ACC112 (cell line): ENCODE measurements around the gene GLT8D2.
"Not testable (repeated sequence)": the region's sequence is repeated elsewhere in the genome, so short reads cannot be mapped to it uniquely, and the experiment has no call there.

Experiments
- H2AFZ ChIP-seq: fragments of 200-600 bp; sonication (generic); one replicate; pipeline ENCODE4 v1.6.0; 2017; ENCODE audit warnings: antibody characterized with exemption, low read length; ENCODE audit not compliant: unreplicated experiment
- H3K27ac ChIP-seq: fragments of 200-600 bp; sonication (generic); 2 replicates; pipeline ENCODE4 v1.5.1; 2014; ENCODE audit warnings: low read depth, mild to moderate bottlenecking, antibody characterized with exemption, low read length, moderate library complexity
- H3K27me3 ChIP-seq: fragments of 200-600 bp; sonication (generic); 2 replicates; pipeline ENCODE4 v1.6.1; 2014; ENCODE audit warnings: mild to moderate bottlenecking, antibody characterized with exemption, low read length, moderate library complexity, mixed read lengths; ENCODE audit not compliant: insufficient read depth
- H3K36me3 ChIP-seq: fragments of 200-600 bp; sonication (generic); 2 replicates; pipeline ENCODE4 v1.6.1; 2016; ENCODE audit warnings: mild to moderate bottlenecking, antibody characterized with exemption, low read length, moderate library complexity, mixed read lengths; ENCODE audit not compliant: insufficient read depth
- H3K4me1 ChIP-seq: fragments of 200-600 bp; sonication (generic); one replicate; pipeline ENCODE4 v1.6.1; 2016; ENCODE audit warnings: low read length, mixed read lengths; ENCODE audit not compliant: insufficient read depth, unreplicated experiment, control insufficient read depth
- H3K4me3 ChIP-seq: fragments of 200-600 bp; sonication (generic); 2 replicates; pipeline ENCODE4 v1.5.1; 2014; ENCODE audit warnings: mild to moderate bottlenecking, low read depth, low read length
- H3K79me2 ChIP-seq: fragments of 200-600 bp; sonication (generic); one replicate; pipeline ENCODE4 v1.6.0; 2016; ENCODE audit warnings: low read length; ENCODE audit not compliant: control insufficient read depth, unreplicated experiment, insufficient read depth

Gene GLT8D2

DNA sequence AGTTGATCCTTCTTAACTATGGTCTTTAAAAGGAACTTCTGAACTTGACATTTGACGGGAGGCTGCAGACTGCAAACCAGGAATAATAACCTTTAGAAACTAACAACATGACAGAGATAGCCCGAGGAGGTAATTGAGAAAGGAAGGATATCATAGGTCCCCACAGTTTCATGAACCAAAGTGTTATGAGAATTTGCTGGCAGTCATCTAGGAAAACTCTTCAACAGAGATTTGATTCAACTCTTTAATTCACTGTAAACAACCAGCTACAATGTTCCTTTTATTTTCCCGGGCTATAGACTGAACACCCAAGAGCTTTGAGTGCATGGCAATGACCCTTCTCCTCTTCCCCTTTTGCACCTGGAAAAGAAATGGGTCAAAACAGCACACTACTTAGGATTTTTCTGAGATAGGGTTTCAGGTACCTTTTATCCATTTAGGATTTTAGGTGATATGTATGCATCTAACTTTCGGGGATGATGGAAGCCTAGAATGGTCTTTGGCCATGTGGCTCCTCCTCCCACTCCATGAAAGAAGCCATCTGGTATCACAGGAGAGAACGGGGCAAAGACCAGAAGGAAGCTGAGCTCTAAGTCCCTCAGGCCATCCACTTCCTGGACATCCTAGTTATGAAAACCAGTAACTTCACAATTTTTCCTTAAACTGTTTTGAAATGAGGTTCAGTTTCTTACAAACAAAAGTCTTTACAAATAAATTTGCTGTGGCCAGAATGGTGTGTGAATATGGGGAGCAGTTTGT lies 23.0 kb downstream of the GLT8D2 start:
- H3K27me3 ChIP-seq, result no peaks in the 10 kb centered on the region

DNA sequence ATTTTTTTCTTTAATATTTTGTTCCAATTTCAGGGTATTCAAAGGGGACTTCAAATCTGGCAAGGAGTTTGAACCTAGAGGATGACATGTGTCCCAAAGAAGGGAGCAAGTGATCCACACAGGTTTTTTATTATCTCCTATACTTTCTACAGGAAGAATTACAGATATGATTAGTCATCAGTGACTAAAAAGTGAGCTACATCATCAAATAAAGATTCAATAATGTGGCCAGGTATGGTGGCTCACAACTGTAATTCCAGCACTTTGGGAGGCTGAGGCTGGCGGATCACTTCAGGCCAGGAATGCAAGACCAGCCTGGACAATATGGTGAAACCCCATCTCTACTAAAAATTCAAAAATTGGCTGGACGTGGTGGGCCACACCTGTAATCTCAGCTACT lies 24.2 kb downstream of the GLT8D2 start:
- H3K4me3 ChIP-seq, result no peak overlapping the region
- H3K4me1 ChIP-seq, result no peaks in the 10 kb centered on the region
- H3K27me3 ChIP-seq, result no peaks in the 10 kb centered on the region
- no peak overlapping the region for H3K27ac ChIP-seq
- no peak overlapping the region for H2AFZ ChIP-seq
- no peaks in the 10 kb centered on the region for H3K79me2 ChIP-seq
- H3K36me3 ChIP-seq, result no peaks in the 10 kb centered on the region; the same call in 1 of the 2 replicates

More for the DNA sequence above, 23.0 kb downstream of the GLT8D2 start:
- H3K4me1 ChIP-seq, result no peaks in the 10 kb centered on the region
- no peak overlapping the region for H2AFZ ChIP-seq
- no peaks in the 10 kb centered on the region for H3K79me2 ChIP-seq
- no peak overlapping the region for H3K27ac ChIP-seq
- H3K36me3 ChIP-seq, result no peaks in the 10 kb centered on the region; the same call in 1 of the 2 replicates
- no peak overlapping the region for H3K4me3 ChIP-seq

DNA sequence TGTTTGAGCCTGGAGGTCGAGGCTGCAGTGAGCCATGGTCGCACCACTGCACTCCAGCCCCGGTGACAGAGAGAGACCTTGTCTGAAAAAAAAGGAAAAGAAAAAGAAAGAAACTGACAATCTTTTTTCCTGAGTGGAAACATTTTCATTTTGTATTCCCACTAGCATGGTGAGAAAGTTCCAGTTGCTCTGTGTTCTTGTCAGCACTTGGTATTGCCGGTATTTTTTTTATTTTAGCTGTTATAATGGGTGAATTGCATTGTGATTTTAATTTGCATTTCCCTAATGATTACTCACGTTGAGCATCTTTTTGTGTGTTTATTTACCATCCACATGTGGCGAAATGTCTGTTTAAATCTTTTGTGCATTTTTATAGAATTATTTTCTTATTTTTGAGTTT lies 25.6 kb downstream of the GLT8D2 start:
- no peak overlapping the region for H3K4me3 ChIP-seq
- H3K4me1 ChIP-seq, result no peaks in the 10 kb centered on the region
- no peaks in the 10 kb centered on the region for H3K27me3 ChIP-seq
- H3K36me3 ChIP-seq, result no peaks in the 10 kb centered on the region; the same call in 1 of the 2 replicates
- no peak overlapping the region for H2AFZ ChIP-seq
- H3K79me2 ChIP-seq, result no peaks in the 10 kb centered on the region
- H3K27ac ChIP-seq, result no peak overlapping the region

DNA sequence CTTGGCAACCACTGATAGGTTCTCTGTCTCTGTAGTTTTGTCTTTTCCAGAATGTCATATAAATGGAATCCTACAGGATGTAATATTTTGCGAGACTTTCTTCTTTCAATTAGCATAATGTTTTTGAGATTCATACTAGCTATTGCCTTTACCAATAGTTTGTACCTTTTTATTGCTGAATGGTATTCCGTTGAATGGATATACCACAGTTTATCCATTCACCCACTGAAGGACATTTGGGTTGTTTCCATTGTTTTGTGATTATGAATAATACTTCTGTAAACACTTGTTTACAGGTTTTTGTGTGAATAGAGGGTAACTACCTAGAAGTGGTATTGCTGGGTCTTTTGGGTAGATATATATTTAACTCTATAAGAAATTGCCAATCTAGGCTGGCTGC lies 26.3 kb downstream of the GLT8D2 start:
- H2AFZ ChIP-seq, result no peak overlapping the region
- H3K36me3 ChIP-seq, result no peaks in the 10 kb centered on the region; the same call in 1 of the 2 replicates
- no peaks in the 10 kb centered on the region for H3K79me2 ChIP-seq
- H3K4me1 ChIP-seq, result no peaks in the 10 kb centered on the region
- H3K27ac ChIP-seq, result no peak overlapping the region
- H3K4me3 ChIP-seq, result no peak overlapping the region
- H3K27me3 ChIP-seq, result no peaks in the 10 kb centered on the region

DNA sequence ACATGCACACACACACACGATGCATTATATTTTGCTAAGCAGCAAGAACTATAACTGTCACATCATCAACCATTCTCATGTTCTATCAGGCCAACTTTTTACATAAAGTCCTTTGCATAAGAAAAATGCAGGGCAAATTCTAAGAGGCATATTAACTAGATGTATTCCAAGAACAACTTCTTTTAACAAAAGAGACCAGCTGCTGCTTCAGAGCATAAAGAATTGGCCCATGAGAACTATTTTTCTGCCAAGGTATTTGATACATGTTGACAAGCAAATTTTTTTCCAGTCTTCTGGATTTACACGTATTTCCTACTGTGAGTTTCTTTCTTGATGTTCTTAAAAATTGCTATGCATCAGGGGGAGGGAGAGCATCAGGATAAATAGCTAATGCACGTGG lies 27.2 kb downstream of the GLT8D2 start:
- no peaks in the 10 kb centered on the region for H3K4me1 ChIP-seq
- no peak overlapping the region for H3K27ac ChIP-seq
- no peak overlapping the region for H2AFZ ChIP-seq
- no peak overlapping the region for H3K4me3 ChIP-seq
- H3K36me3 ChIP-seq, result no peaks in the 10 kb centered on the region; the same call in 1 of the 2 replicates
- no peaks in the 10 kb centered on the region for H3K79me2 ChIP-seq
- H3K27me3 ChIP-seq, result no peaks in the 10 kb centered on the region

DNA sequence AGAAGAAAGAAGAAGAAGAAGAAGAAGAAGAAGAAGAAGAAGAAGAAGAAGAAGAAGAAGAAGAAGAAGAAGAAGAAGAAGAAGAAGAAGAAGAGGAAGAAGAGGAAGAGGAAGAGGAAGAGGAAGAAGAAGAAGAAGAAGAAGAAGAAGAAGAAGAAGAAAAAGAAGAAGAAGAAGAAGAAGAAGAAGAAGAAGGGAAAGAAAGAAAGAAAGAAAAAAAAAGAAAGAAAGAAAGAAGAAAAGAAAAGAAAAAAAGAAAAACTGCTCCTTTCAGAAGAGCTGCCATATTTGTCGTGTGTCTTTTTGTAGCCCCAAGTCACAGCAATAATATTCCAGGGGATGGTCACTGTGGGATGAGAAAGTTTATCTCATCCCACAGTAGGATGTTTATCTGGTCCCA lies 28.1 kb downstream of the GLT8D2 start:
- H3K4me1 ChIP-seq, H3K79me2 ChIP-seq, H2AFZ ChIP-seq, H3K27me3 ChIP-seq, H3K27ac ChIP-seq, H3K4me3 ChIP-seq, H3K36me3 ChIP-seq: not testable (repeated sequence)

DNA sequence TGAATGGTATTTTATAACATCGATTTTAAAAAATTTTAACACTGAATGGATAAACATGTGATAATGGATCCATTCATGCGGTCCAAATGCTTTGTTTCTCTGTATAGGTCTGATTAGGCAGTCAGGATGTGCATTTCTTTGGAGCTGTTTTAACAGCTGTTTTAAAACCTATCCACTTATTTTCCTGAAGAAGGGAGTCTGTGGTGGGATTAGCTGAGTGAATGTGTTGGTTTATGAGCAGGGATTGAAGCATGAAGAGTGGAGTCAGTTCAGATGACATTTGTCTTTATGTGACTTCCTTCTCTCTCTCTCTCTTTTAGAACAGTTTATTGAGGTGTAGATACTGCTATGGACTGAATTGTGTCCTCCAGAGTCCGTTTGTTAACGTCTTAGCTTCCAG lies 37.7 kb downstream of the GLT8D2 start:
- Histone ChIP-seq H2AFZ (no peak overlapping the region), H3K79me2 (no peaks in the 10 kb centered on the region), H3K27me3 (no peaks in the 10 kb centered on the region), H3K27ac (no peak overlapping the region), H3K4me3 (no peak overlapping the region), H3K4me1 (peaks cover 20% of the 10 kb centered on the region), H3K36me3 (0 out of 2 replicates have a peak, but pooled peaks cover 4% of the 10 kb centered on the region)

DNA sequence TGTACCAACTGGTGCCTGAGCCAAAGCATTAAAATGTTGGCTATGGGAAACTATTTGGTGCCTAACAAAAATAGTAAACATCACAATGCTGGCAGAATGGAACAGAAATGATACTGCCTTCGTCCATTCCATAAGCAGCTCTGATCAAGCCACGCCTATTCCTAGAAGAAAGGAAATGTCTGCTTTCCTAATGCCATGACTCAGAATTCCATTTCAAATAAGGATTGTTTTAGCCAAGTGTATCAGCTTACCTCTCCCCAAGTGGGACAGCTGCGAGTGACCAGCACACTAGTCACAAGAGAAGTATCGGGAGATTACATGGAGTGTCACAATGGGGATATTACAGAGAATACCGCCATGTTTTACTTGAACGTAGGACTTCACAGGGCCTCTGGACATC lies 38.7 kb downstream of the GLT8D2 start:
- Histone ChIP-seq H3K4me1 (peaks cover 29% of the 10 kb centered on the region), H3K79me2 (no peaks in the 10 kb centered on the region), H3K4me3 (peak overlapping the region; percentile 40), H3K36me3 (0 out of 2 replicates have a peak, but pooled peaks cover 4% of the 10 kb centered on the region), H3K27me3 (no peaks in the 10 kb centered on the region), H2AFZ (peak overlapping the region; percentile 55), H3K27ac (peak overlapping the region; percentile 71)

DNA sequence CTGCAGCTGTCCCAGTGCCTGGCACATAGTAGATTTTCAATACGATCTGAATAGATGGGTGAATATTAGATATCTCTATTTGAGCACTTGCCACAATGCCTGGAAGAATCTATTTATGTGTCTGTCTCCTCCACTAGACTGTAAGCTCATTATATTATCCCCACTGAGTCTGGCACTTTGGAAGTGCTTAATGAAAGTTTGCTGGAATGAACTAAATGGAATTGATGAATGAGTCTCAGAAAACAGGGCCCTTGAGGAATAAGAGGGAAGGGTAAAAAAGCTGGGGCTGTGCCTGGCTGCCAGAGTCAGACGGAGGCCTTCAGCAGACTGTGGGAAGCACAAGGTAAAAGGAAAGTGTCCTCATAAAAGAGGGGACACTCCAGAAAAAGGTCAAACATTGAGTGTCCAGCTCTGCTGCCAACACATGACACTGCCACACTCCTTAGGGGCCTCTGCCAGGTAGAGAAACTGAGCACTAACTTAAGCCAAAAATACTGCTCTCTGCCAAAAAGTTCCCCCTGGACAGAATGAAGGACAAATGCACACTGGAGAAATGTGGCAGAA lies 39.3 kb downstream of the GLT8D2 start:
- H3K4me3 ChIP-seq, result peak overlapping the region; percentile 40
- peak overlapping the region; percentile 55 for H2AFZ ChIP-seq
- H3K79me2 ChIP-seq, result no peaks in the 10 kb centered on the region
- peak overlapping the region; percentile 71 for H3K27ac ChIP-seq
- H3K27me3 ChIP-seq, result no peaks in the 10 kb centered on the region
- peaks cover 29% of the 10 kb centered on the region for H3K4me1 ChIP-seq
- 0 out of 2 replicates have a peak, but pooled peaks cover 4% of the 10 kb centered on the region for H3K36me3 ChIP-seq

DNA sequence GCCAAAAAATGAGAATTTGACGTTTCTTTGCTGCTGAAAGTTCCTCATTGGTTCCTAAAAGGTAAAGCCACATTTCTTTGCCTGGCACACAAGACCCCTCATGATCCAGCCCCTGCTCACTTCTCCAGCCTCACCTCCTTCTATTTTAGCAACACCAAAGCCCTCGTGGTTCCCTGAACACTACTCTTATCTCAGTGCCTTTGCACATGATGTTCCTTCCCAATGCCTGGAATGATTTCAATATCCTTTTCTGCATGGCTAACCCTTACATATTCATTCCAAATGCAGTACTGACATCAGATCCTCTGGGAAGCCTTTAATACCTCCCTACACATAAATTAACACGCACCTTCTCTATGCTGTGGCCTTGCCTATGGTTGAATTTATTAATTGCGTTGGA lies 39.9 kb downstream of the GLT8D2 start:
- Histone ChIP-seq H3K36me3 (0 out of 2 replicates have a peak, but pooled peaks cover 4% of the 10 kb centered on the region), H3K27ac (no peak overlapping the region), H3K27me3 (no peaks in the 10 kb centered on the region), H3K4me3 (no peak overlapping the region), H3K4me1 (peaks cover 29% of the 10 kb centered on the region), H2AFZ (no peak overlapping the region), H3K79me2 (no peaks in the 10 kb centered on the region)

DNA sequence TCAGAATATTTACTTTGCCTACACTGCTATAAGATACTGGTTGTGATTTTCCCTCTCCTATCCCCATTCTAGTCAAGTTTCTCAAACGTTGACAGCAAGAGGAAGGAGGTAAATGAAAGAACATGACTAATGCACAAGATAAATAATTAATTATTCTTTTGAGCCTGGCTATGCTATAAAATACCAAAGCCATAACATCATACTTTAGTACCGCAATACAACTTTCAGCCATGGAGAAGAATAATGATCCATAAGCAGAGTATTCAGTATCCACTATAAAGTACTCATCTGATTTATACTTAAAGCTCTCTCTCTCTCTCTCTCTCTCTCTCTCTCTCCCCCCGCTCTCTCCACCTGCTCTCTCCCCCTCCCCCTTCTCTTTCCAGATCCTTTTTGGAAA lies 43.1 kb downstream of the GLT8D2 start:
- no peaks in the 10 kb centered on the region for H3K79me2 ChIP-seq
- H3K4me3 ChIP-seq, result peak overlapping the region; percentile 2; the same call in 1 of the 2 replicates
- H3K36me3 ChIP-seq, result no peaks in the 10 kb centered on the region
- peaks cover 29% of the 10 kb centered on the region for H3K4me1 ChIP-seq
- peak overlapping the region; percentile 63 for H3K27ac ChIP-seq
- no peaks in the 10 kb centered on the region for H3K27me3 ChIP-seq
- H2AFZ ChIP-seq, result no peak overlapping the region
